Astrocyte (in vitro differentiated cells and primary cell): ENCODE measurements around the gene SPTBN2. TPM values are rescaled to one million over a fixed set of nuclear protein-coding genes. Genes with fewer than 3 reads are reported as not detected.

Experiments used
- DNase-seq: peaks from one replicate; pipeline ENCODE4 v3.0.0-alpha.2; 2010; ENCODE audit warnings: low read depth
- FAIRE-seq: peaks from 2 replicates; lab custom pipeline; 2011; peaks lifted over from hg19 to GRCh38; lab: Jason Lieb, UNC
- H2AFZ ChIP-seq: 2 replicates; pipeline ENCODE4 v1.6.0; 2012; ENCODE audit warnings: low read depth, low read length, inconsistent platforms
- H3K27ac ChIP-seq: 2 replicates; pipeline ENCODE4 v1.5.1; 2011; ENCODE audit warnings: low read depth, low read length, inconsistent platforms
- H3K27me3 ChIP-seq: 2 replicates; pipeline ENCODE4 v1.6.0; 2011; ENCODE audit warnings: low read length, inconsistent platforms; ENCODE audit not compliant: insufficient read depth
- H3K36me3 ChIP-seq: 2 replicates; pipeline ENCODE4 v1.5.1; 2011; ENCODE audit warnings: low read length, inconsistent platforms; ENCODE audit not compliant: insufficient read depth
- H3K4me1 ChIP-seq: 2 replicates; pipeline ENCODE4 v1.5.1; 2011; ENCODE audit warnings: low read length, inconsistent platforms; ENCODE audit not compliant: insufficient read depth
- H3K4me2 ChIP-seq: 2 replicates; pipeline ENCODE4 v1.6.0; 2012; ENCODE audit warnings: low read length, inconsistent platforms
- H3K4me3 ChIP-seq: 2 replicates; pipeline ENCODE4 v1.5.1; 2011; ENCODE audit warnings: low read depth, mild to moderate bottlenecking, low read length, inconsistent platforms; ENCODE audit not compliant: insufficient read depth
- H3K79me2 ChIP-seq: 2 replicates; pipeline ENCODE4 v1.6.0; 2012; ENCODE audit warnings: mild to moderate bottlenecking, low read length, inconsistent platforms; ENCODE audit not compliant: insufficient read depth
- H3K9ac ChIP-seq: 2 replicates; pipeline ENCODE4 v1.6.0; 2012; ENCODE audit warnings: mild to moderate bottlenecking, low read length, inconsistent platforms
- H3K9me3 ChIP-seq: 2 replicates; pipeline ENCODE4 v1.5.1; 2012; ENCODE audit warnings: low read depth, mild to moderate bottlenecking, low read length, inconsistent platforms; ENCODE audit not compliant: insufficient read depth
- H4K20me1 ChIP-seq: 2 replicates; pipeline ENCODE4 v1.6.0; 2012; ENCODE audit warnings: low read length, inconsistent platforms; ENCODE audit not compliant: insufficient read depth
- H3K27ac Mint-ChIP-seq: one replicate; pipeline ENCODE4 v1.8.0; 2021; ENCODE audit warnings: mild to moderate bottlenecking, mixed read lengths; ENCODE audit not compliant: unreplicated experiment
- H3K27me3 Mint-ChIP-seq: one replicate; pipeline ENCODE4 v1.8.0; 2021; ENCODE audit warnings: low read depth, mixed read lengths; ENCODE audit not compliant: unreplicated experiment
- H3K36me3 Mint-ChIP-seq: one replicate; pipeline ENCODE4 v1.8.0; 2021; ENCODE audit warnings: low read depth, mixed read lengths; ENCODE audit not compliant: unreplicated experiment
- H3K4me1 Mint-ChIP-seq: one replicate; pipeline ENCODE4 v1.8.0; 2021; ENCODE audit warnings: low read depth, mixed read lengths; ENCODE audit not compliant: unreplicated experiment
- H3K4me3 Mint-ChIP-seq: one replicate; pipeline ENCODE4 v1.8.0; 2021; ENCODE audit warnings: mild to moderate bottlenecking, moderate library complexity, mixed read lengths; ENCODE audit not compliant: unreplicated experiment
- H3K9me3 Mint-ChIP-seq: one replicate; pipeline ENCODE4 v1.8.0; 2021; ENCODE audit warnings: mild to moderate bottlenecking, mixed read lengths; ENCODE audit not compliant: unreplicated experiment
- CTCF ChIP-seq: IDR thresholded peaks from 2 replicates; pipeline ENCODE4 v1.5.1; 2011; ENCODE audit warnings: low read depth, mild to moderate bottlenecking, inconsistent platforms, low read length, moderate library complexity; ENCODE audit not compliant: insufficient read depth
- EZH2 ChIP-seq: IDR thresholded peaks from 2 replicates; pipeline ENCODE4 v1.6.1; 2012; ENCODE audit warnings: mild to moderate bottlenecking, low read length, inconsistent platforms; ENCODE audit not compliant: insufficient read depth
- total RNA-seq: library from RNA; stranded (reverse); gene quantifications from 2 replicates; pipeline ENCODE4 v1.2.1, GENCODE V29; 2021

Gene SPTBN2
- total RNA-seq, 1 donor from 2014 or later, result 18.2 TPM

DNA sequence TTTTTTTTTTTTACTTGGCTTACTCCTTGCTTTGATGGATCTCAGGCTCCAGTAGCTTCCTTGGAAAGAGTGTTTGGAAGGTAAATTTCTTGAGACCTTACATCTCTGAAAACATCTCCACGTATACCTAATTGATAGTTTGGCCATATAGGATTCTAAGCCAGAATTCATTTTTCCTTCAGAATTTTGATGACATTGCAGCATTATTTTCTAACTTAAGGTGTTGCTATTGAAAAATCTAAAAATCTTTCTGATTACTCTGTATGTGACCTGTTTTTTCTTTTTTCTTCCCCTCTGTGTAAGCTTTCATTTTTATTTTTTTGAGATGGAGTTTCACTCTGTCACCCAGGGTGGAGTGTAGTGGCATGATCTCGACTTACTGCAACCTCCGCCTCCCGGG is 23.1 kb upstream of the SPTBN2 start:
- no peak overlapping the region for H3K4me2 ChIP-seq
- no peaks in the 10 kb centered on the region for H3K9me3 Mint-ChIP-seq
- no peak overlapping the region for H3K4me3 Mint-ChIP-seq
- peaks cover 4% of the 10 kb centered on the region for H3K4me1 ChIP-seq
- no peak overlapping the region for H3K9ac ChIP-seq
- H3K79me2 ChIP-seq, result peaks cover 10% of the 10 kb centered on the region
- no peak overlapping the region for H2AFZ ChIP-seq
- H3K4me1 Mint-ChIP-seq, result peaks cover 2% of the 10 kb centered on the region
- H4K20me1 ChIP-seq, result peaks cover 7% of the 10 kb centered on the region
- no peaks in the 10 kb centered on the region for H3K27me3 ChIP-seq
- H3K27me3 Mint-ChIP-seq, result no peaks in the 10 kb centered on the region
- no peak overlapping the region for H3K27ac Mint-ChIP-seq
- TF ChIP-seq EZH2 (no peak), CTCF (no peak)
- DNase-seq (no peak), FAIRE-seq (no peak)
- no peaks in the 10 kb centered on the region for H3K36me3 Mint-ChIP-seq
- H3K9me3 ChIP-seq, result no peaks in the 10 kb centered on the region
- H3K4me3 ChIP-seq, result no peak overlapping the region
- no peak overlapping the region for H3K27ac ChIP-seq
- no peaks in the 10 kb centered on the region for H3K36me3 ChIP-seq

GRCh38 chr11:66749091-66749490 is 20.1 kb upstream of the SPTBN2 start:
- FAIRE-seq (no peak), DNase-seq (no peak)
- peaks cover 12% of the 10 kb centered on the region for H3K79me2 ChIP-seq
- H3K4me3 Mint-ChIP-seq, result no peak overlapping the region
- H3K4me1 Mint-ChIP-seq, result peaks cover 2% of the 10 kb centered on the region
- no peak overlapping the region for H2AFZ ChIP-seq
- H3K4me1 ChIP-seq, result peaks cover 7% of the 10 kb centered on the region
- no peak overlapping the region for H3K9ac ChIP-seq
- no peak overlapping the region for H3K27ac Mint-ChIP-seq
- no peak overlapping the region for H3K27ac ChIP-seq
- H3K36me3 ChIP-seq, result no peaks in the 10 kb centered on the region
- TF ChIP-seq CTCF, result no peak
- no peak for TF ChIP-seq EZH2
- no peaks in the 10 kb centered on the region for H3K27me3 Mint-ChIP-seq
- H3K4me3 ChIP-seq, result no peak overlapping the region
- no peaks in the 10 kb centered on the region for H3K9me3 ChIP-seq
- no peak overlapping the region for H3K4me2 ChIP-seq
- H3K27me3 ChIP-seq, result no peaks in the 10 kb centered on the region
- no peaks in the 10 kb centered on the region for H3K36me3 Mint-ChIP-seq
- peaks cover 7% of the 10 kb centered on the region for H4K20me1 ChIP-seq
- no peaks in the 10 kb centered on the region for H3K9me3 Mint-ChIP-seq

DNA sequence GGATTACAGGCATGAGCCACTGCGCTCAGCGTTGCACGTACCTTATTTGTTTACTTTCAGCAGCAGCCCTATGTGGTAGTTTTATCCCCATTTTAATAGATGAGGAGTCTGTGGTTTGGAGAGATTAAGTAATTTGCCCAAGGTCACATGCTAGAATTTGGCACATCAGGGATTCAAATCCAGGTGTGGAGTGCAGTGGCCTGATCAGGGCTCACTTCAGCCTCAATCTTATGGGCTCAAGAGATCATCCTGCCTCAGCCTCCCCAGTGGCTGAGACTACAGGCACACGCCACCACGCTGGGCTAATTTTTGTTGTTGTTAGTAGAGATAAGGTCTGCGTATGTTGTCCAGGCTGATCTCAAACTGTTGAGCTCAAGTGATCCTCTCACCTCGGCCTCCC is 18.5 kb upstream of the SPTBN2 start:
- DNase-seq (no peak), FAIRE-seq (no peak)
- Histone ChIP-seq H3K4me1 (peaks cover 7% of the 10 kb centered on the region), H3K9ac (no peak overlapping the region), H3K27me3 (no peaks in the 10 kb centered on the region), H3K4me3 (no peak overlapping the region), H2AFZ (no peak overlapping the region), H3K27ac (no peak overlapping the region), H3K36me3 (no peaks in the 10 kb centered on the region), H3K4me2 (no peak overlapping the region), H4K20me1 (peaks cover 7% of the 10 kb centered on the region), H3K79me2 (peaks cover 12% of the 10 kb centered on the region), H3K9me3 (no peaks in the 10 kb centered on the region)
- Mint-ChIP-seq H3K4me3 (no peak overlapping the region), H3K36me3 (no peaks in the 10 kb centered on the region), H3K27ac (no peak overlapping the region), H3K9me3 (no peaks in the 10 kb centered on the region), H3K27me3 (no peaks in the 10 kb centered on the region), H3K4me1 (peaks cover 2% of the 10 kb centered on the region)
- TF ChIP-seq EZH2 (no peak), CTCF (no peak)
